H1 (cell line): ENCODE data around the gene KCTD21. TPM values are rescaled to one million over a fixed set of nuclear protein-coding genes. Genes with fewer than 3 reads are reported as not detected.

Experiments used
- CHD2 ChIP-seq: IDR thresholded peaks from 2 replicates; pipeline ENCODE4 v1.6.1; 2012; ENCODE audit warnings: low read length, improper control_type of control experiment
- E2F6 ChIP-seq: IDR thresholded peaks from 2 replicates; pipeline ENCODE4 v1.6.1; 2012; ENCODE audit warnings: inconsistent platforms
- polyA plus RNA-seq, 7 experiments: library from polyadenylated mRNA; depleted of rRNA in 3 of 7; stranded (reverse) in 5 of 7; unstranded in 2 of 7; fragments of >200 nt in 5 of 7; fragments of 200-250 nt in 2 of 7; gene quantifications; 1 replicate in 5 of 7; 2 replicates in 1 of 7; 4 replicates in 1 of 7; pipeline versions ENCODE4 v1.2.1 to v1.2.3, GENCODE V29; 2011 to 2013; ENCODE audit warnings: missing spikeins in 2 of 7, mixed read lengths in 2 of 7
- total RNA-seq: library from RNA; stranded (reverse); fragmentation: NEBNext Ultra II Directional; extraction: Animal tissue kit (Norgen Biotek cat#: 25700); gene quantifications from 2 replicates; pipeline ENCODE4 v1.2.1, GENCODE V29; 2021

KCTD21 gene
- total and polyA plus RNA-seq, 2 of the 8 experiments (the other 6 are each of a cell fraction or from before 2014, with no cell fraction given), result 3.2 to 4.1 TPM

GRCh38 chr11:78171951-78172350, 16.5 kb downstream of the KCTD21 start (continued):
- no peak for TF ChIP-seq E2F6
- TF ChIP-seq CHD2, result no peak
